ENCODE measurements around the gene GPR179.

The GPR179 gene, protein sequence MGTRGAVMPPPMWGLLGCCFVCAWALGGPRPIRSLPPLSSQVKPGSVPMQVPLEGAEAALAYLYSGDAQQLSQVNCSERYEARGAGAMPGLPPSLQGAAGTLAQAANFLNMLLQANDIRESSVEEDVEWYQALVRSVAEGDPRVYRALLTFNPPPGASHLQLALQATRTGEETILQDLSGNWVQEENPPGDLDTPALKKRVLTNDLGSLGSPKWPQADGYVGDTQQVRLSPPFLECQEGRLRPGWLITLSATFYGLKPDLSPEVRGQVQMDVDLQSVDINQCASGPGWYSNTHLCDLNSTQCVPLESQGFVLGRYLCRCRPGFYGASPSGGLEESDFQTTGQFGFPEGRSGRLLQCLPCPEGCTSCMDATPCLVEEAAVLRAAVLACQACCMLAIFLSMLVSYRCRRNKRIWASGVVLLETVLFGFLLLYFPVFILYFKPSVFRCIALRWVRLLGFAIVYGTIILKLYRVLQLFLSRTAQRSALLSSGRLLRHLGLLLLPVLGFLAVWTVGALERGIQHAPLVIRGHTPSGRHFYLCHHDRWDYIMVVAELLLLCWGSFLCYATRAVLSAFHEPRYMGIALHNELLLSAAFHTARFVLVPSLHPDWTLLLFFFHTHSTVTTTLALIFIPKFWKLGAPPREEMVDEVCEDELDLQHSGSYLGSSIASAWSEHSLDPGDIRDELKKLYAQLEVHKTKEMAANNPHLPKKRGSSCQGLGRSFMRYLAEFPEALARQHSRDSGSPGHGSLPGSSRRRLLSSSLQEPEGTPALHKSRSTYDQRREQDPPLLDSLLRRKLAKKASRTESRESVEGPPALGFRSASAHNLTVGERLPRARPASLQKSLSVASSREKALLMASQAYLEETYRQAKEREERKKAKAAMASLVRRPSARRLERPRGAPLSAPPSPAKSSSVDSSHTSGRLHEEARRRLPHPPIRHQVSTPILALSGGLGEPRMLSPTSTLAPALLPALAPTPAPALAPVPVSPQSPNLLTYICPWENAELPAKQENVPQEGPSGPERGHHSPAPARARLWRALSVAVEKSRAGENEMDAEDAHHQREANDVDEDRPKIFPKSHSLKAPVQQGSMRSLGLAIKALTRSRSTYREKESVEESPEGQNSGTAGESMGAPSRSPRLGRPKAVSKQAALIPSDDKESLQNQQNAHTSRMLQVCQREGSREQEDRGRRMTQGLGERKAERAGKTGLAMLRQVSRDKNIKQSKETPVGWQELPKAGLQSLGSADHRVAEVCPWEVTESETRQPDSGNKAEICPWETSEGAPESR (N-terminal part only)

DNA sequence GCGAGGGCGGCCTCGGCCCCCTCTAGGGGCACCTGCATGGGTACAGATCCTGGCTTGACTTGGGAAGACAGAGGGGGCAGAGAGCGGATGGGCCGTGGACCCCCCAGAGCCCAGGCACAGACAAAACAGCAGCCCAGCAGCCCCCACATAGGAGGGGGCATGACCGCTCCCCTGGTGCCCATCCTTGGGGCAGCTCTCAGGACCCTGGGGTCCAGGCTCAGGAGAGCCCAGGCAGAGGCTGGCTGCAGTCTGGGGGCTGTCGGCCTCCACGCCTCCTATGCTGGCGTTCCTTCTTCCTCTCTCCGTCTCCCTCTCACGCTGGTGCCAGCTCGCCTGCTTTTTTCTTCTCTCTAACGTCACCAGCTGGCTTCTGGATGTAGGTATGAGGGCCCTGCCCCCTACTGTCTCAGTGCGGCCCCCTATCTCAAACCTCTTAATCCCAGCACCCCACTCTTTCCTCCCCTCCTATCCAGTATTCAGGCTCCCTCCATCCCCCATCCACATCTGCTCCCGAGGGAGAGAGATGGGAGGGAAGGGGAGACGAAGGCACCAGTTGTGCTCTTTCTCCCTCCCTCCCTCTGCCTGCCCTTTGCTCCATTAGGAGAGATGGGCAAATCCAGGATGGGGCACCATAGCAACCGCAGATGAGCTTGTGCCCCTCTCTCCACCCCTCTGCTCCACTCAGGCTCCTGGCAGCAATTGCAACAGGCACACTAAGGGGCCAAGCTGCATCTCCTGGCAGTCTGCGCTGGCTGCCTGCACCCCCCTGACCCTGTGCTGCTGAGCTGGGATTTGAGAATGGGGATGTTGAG, at the start of gene GPR179:
Gene GPR179 (minus strand): TSS at position 349 of the 812 bp plus-strand sequence. CDS start 167 bp downstream, at position 182.
- no peak within 1 kb of the TSS for H3K4me3 ChIP-seq (ENCODE audit: low read depth, low read length)

DNA sequence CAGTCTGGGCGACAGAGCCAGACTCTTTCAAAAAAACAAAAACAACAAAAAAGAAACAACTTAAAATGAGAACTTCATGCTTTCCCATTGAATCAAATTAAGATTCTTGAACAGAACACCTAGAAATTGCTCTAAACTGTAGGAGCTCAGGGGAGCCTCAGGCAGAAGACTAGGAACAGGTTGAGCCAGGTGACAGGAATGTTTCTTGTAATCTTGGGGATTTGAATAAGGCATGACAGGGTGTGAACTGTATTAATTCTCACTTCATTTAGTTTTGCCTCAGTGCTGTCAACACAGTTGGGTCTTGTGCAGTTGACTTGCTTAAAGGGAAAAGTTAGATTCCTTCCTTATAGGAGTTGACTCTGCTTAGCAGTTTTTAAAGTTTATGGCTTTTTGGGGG, 35.7 kb upstream of the GPR179 start:
- H3K4me3 ChIP-seq (ENCODE audit: low read depth, low read length), result no peak overlapping the region

DNA sequence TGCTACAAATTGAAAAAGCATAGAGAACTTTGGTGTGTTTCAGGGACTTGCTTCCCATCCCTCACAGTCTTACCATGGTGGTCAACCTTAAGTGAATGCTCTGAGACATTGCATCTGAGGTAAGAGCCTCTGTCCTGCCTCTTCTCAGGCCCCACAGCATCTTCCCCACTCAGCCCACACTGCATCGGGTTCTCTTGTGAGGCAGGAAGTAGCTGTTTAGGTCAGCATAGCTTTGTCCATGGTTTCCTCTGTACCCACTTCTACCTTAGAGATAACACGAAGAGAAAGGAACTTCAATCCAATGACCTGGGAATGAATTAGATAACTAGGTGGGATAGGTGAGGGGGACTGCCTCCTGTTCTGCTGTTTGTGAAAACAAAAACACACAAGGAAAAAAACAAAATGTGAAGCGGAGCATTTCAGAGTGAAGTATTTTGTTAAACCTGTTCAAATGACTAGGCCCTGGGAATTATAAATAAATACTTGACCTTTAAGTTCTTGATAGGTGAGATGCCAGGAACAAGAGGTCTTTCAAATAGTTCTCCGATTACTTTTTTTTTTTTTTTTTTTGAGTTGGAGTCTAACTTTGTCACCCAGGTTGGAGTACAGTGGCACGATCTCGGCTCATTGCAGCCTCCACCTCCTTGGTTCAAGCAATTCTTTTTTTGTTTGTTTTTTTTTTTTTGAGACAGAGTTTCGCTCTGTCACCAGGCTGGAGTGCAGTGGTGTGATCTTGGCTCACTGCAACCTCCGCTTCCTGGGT, 25.5 kb upstream of the GPR179 start:
- H3K4me3 ChIP-seq (ENCODE audit: low read depth, low read length), result no peak overlapping the region

DNA sequence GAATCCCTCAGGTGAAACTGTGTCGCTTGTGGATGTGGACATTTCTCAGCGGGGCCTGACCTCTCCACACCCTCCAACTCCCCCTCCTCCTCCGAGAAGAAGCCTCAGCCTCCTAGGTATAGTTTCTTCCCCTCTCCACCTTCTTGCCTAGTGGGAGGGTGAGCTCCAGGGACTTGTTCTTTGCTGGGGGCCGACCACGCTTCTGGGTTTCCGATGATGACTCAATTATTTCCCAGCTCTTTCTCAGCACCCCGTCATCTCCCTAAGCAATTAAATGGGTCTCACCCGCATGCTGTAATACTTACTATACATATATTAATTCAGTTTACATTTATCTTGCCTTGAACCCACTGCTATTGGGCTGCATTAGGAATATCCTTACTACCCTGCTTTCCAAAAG, 21.0 kb upstream of the GPR179 start:
- H3K4me3 ChIP-seq (ENCODE audit: low read depth, low read length), result no peak overlapping the region

DNA sequence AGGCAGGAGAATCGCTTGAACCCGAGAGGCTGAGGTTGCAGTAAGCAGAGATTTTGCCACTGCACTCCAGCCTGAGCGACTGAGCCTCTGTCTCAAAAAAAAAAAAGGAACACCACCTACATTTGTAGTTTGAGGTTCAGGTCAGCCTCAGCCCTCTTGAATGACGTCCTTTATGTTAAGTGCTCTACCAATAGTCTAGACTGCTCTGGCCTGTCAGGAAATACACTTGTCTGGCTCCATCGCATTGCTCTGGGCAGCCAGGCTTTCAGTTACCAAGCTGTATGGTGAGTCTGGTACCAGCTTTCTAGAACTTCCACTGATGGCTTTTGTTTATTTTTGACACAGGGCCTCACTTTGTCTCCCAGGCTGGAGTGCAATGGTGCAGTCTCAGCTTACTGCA, 19.3 kb upstream of the GPR179 start:
- no peak overlapping the region for H3K4me3 ChIP-seq (ENCODE audit: low read depth, low read length)

DNA sequence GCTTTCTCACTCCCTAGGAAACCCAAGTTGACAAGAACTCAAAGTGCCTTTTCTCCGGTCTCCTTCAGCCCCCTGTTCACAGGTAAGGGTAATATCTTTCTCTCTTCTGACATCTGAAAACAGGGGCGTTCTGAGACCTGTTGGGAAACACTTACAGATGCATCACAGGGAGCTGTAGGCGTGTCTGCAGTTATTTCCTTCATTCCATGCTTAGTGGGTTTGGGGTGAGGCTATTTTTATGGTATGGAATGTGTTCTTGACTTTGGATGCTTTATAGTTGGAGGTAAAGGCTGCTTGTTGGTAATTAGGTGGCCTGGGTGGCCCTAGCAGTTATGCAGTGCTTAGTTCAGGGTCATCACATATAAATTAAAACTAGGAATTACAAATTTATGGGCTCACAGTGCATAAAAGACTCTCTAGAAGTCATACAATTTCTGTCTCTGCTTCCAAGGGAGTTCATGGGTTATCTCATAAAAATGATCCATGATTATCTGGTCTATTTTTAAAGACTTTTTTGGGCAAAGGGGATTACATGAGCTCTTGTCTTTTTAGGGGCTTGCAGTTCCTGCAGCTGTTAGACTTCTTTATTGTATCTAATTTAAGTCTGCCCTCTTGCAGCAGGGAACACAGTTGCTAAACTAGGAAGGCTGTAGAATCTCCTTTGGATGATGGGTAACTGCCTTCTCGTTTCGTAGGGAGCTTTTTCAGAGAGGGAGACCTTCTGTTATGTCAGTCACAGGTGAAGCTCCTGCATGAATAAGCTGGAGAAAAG, 18.1 kb upstream of the GPR179 start:
- H3K4me3 ChIP-seq (ENCODE audit: low read depth, low read length), result no peak overlapping the region

DNA sequence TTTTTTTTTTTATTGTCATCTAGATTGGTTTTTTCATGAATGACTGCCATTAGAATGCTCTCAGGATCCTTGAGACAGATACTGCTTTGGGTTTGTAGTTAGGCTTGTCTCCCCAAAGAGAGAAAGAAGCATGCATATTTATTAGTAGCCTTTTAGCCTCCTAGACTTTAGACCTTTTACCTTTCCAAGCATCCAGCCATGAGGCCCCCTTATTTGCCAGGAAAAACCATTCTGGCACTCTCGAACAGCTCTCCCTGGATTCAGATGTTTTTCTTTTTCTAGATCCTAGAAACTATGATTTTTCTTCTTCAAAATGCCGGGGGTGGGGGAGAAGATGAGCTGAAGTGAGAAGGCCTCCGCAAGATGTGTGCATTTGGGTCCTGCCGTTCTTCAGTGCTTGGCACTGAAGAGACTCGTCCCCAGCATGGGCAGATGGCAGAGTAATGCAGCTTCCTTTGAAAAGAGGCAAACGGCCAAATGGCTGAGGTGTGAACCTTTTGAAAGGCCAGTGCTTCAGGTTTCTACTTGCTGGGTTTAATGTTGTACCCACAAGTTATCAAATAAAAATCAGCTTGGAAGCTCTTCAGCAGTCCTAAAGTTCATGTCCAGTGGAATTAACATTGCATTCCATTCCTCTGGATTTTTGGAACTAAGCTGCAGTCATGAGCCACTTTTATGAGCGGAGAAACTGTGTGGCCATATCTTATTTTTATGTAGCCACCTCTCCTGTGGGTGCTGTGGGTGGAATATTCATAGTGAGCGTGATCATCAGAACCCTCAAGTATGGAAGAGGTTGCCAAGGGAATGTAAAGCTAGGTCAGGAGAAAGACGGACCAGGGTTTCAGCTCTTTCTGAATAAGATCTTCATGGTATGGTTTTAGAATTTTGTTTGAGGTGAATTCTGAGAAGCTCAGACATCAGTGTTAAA, 15.1 kb upstream of the GPR179 start:
- no peak overlapping the region for H3K4me3 ChIP-seq (ENCODE audit: low read depth, low read length)

DNA sequence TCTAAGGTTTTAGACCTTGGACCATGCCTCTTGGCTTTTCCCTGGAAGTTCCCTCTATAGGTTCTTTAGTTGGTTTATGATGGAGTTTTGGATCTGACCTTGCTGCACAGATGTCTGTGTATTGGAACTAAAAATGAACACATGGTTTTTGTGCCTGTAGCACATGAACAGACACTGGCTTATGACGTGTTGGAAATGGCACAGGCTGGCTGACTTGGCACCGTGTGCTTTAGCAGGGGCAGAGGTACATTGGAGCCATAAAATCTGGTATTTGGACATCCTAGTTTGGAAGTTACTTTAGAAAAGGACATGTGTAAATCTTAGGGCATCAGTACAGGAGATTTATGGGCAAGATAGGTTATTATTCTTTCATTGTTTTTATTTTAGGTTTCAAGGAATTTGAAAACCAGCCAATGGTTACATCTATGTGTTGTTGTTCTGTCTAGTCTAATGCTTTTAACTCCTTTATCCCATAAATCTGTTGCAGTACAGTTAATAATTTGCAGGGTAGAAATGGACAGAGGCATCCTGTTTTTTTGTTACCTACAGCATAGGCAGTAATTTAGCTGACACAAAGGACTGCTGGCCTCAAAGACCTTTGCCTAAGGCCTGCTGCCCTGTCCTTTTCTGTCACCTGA, 13.8 kb upstream of the GPR179 start:
- H3K4me3 ChIP-seq (ENCODE audit: low read depth, low read length), result no peak overlapping the region

DNA sequence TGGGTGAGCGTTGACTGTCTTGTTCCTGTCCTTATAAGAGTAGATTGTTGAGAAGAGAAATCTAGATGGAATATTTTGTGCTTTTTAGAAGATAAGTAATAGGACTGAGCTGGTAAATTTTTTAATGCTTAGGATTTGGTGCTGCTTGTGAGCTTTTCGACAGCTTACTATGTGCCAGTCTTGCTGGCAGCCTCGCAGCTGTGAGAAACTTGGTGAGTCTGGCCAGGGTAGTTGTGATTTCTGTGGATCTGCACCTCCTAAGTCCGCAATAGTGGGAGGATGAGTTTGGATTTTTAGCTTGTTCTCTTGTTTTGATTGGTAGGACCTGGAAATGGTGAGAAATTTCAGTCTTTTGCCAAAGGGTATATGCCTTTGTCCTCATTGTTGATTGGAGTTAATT, 11.5 kb upstream of the GPR179 start:
- H3K4me3 ChIP-seq (ENCODE audit: low read depth, low read length), result no peak overlapping the region

DNA sequence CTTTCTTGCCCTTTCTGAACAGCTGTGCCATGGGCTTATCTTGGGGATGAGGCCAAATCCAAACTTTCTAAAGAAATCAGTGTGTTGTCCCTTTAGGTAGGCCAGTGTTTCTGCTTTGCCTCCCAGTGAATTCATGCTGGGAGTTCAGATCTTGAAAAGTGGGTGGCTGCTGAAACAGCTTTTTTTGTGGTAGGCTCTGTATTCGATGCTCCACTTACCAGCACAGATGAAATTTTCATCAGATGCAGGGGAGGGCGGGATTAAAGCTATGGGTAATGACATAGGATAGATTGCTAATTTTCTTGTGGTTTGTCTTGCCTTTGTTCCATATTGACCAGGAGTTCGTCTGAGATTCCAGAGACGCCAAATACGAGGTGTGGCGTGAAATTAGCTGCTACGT, 10.7 kb upstream of the GPR179 start:
- no peak overlapping the region for H3K4me3 ChIP-seq (ENCODE audit: low read depth, low read length)

DNA sequence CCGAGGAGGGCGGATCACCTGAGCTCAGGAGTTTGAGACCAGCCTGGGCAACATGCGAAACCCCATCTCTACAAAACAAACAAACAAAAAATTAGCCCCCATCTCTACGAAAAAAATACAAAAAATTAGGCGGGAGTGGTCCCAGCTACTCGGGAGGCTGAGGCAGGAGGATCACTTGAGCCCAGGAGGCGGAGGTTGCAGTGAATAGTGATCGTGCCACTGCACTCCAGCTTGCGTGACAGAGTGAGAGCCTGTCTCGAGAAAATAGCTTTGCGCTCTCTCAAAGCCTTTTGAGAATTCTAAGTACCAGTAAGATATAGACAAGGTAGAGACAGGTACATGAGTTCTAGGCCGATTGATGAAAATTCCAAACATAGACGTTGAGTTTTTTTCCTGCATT, 9.9 kb upstream of the GPR179 start:
- no peak overlapping the region for H3K4me3 ChIP-seq (ENCODE audit: low read depth, low read length)

DNA sequence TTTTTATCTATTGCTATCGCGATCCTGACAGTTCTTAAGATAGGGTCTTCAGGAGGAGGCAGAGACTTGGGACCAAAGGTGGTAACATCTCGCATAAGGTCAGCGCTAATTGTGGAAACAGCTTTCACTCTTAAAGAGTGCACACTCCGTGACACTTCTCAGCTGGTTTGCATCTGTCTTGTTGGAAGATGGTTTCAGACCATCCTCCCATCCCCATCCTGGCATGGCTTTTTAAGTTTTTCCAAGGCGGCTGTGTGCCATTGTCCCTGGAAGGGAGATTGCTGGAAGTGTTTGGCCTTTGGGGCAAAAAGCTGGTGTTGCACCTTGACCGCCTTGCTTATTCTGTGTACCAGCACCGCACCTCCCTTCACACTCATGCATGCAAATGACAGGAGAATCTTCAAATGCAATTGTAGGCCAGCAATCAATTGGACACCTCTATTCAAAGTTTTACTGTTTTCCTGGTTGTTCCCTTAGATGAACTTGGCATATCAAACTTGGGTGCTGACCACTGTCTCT, 9.4 kb upstream of the GPR179 start:
- peak overlapping the region; percentile 53 for H3K4me3 ChIP-seq (ENCODE audit: low read depth, low read length)

DNA sequence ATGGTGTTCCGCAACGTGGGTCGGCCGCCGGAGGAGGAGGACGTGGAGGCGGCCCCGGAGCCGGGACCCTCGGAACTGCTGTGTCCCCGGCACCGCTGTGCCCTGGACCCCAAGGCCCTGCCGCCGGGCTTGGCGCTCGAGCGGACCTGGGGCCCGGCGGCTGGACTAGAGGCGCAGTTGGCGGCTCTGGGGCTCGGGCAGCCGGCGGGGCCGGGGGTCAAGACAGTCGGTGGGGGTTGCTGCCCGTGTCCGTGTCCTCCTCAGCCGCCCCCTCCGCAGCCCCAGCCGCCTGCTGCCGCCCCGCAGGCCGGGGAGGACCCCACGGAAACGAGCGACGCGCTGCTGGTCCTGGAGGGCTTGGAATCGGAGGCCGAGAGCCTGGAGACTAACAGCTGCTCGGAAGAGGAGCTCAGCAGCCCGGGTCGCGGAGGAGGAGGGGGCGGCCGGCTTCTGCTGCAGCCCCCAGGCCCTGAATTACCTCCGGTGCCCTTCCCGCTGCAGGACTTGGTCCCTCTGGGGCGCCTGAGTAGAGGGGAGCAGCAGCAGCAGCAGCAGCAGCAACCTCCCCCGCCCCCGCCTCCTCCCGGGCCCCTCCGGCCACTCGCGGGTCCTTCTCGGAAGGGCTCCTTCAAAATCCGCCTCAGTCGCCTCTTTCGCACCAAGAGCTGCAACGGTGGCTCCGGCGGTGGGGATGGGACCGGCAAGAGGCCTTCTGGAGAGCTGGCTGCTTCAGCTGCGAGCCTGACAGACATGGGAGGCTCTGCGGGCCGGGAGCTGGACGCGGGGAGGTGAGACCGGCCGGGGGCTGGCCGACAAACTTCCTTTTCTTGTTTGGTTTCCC, 8.7 kb upstream of the GPR179 start:
- peak overlapping the region; percentile 53 for H3K4me3 ChIP-seq (ENCODE audit: low read depth, low read length)

DNA sequence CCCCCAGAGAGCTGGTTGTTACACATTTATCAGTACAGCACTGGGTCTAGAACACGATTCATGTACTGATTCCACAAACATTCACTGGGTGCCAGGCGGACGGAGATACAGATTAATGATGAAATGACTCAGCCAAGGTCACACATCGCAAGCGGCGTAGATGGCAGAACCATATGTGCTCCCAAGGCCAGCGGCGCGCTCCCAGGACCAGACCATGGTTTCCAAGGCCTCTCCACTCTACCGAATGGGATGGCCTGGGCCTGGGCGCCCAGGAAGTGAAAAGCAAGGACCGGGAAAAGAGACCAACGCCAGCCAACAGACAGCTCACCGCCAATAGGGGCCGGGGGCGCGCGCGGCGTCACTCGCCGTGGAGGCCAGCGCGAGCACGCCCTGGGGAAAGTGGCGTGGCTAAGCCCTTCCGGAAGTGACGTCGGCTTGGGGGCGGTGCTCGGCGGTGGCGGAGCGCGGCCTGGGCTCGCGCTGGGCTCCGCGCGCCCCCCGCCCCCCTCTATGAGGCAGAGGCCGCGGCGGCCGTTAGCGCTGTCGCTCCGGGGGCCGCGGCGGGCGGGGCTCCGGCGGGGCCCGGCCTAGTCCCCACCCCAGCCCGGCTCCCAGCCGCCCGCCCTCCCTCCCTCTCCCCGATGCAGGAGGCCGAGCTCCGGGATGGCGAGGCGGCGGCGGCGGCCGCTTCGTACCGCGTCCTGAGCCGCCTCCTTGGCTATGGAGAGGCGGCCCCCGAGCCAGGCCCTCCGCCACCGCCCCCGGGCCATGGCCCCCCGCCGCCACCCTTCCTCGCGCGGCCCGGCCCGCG, 7.9 kb upstream of the GPR179 start, which contains the start of gene SOCS7:
Gene SOCS7 (plus strand): TSS at position 433 of the 811 bp plus-strand sequence. CDS start 209 bp downstream, at position 642.
- peak within 1 kb of the TSS; percentile 53 for H3K4me3 ChIP-seq (ENCODE audit: low read depth, low read length)

DNA sequence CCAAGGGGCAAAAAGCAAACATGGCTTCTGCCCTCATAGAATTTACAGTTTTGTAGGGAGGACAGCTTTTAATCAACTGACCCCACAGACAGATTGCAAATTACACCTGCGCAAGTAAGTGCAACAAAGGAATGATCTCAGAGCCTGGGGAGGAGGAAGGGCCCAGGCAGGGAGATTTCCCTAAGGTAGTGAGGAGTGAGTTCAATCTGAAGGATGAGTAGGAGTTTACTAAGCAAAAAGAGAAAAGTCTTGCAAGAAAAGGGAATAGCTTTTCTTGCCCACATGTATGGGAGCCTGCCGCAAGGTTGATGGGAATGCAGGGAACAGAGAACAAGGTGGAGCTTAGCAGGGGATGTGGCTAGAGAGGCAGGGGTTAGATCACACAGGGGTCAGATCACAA, 6.3 kb upstream of the GPR179 start:
- H3K4me3 ChIP-seq (ENCODE audit: low read depth, low read length), result no peak overlapping the region
